ENCODE measurements around the gene COG2.
"Not testable (repeated sequence)": the region's sequence is repeated elsewhere in the genome, so short reads cannot be mapped to it uniquely, and the experiment has no call there.

COG2 gene

GRCh38 chr1:230703679-230704385 is 61.6 kb downstream of the COG2 start:
- no peak for DNase-seq

DNA sequence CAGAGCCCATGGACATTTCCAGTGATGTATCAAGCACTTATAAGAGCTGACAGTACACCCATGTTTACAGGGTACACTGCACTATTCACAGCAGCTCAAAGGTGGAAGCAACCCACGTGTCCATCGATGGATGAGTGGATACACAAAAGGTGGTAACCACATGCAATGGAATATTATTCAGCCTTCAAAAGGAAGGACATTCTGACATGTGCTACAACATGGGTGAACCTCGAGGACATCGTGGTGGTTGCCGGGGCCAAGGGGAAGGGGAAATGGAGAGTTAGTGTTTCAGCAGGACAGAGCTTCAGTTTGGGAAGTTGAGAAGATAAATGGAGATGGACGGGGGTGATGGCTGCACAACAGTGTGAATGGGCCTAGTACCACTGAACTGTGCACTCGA is 62.5 kb downstream of the COG2 start:
- DNase-seq, result no peak

DNA sequence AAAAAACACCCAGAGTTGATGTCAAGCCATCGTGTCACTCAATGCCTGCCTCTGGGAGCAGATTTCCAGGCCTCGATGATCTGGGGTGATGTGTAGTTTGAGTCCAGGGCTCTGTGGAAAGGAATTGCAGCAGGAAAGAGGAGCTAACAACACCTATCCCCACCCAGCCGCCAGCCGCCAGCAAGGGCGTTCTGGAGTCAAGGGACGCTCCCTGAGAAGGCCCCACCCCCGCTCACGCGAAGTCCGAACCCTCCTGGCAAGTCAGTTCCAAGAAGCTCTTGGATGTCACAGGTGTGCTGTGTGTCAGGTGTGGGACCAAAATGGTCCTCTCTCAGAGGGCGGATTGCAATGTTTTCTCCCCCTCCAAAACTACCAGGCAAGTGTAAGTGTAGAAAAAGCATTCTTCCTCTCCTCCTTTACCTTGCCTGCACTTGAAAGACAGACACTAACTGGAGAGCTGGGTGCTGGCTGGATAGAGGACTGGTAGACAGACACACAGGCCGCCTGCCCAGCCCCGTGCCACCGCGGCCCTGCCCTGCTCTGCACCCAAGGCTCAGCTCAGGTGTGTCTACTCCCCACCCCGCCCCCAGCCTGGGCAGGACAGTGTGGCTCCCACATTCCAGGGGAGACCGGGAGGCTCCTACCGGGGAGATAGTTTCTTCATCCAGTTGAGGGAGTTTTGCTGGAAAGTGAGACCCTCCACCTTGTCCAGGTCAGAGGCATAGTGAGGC is 63.2 kb downstream of the COG2 start:
- DNase-seq, result no peak

GRCh38 chr1:230706020-230706699 is 63.9 kb downstream of the COG2 start:
- no peak for DNase-seq

GRCh38 chr1:230706887-230707731 is 64.8 kb downstream of the COG2 start:
- no peak for DNase-seq

GRCh38 chr1:230707732-230708630 is 65.7 kb downstream of the COG2 start:
- no peak for DNase-seq

GRCh38 chr1:230708631-230709580 is 66.6 kb downstream of the COG2 start:
- DNase-seq, result no peak

DNA sequence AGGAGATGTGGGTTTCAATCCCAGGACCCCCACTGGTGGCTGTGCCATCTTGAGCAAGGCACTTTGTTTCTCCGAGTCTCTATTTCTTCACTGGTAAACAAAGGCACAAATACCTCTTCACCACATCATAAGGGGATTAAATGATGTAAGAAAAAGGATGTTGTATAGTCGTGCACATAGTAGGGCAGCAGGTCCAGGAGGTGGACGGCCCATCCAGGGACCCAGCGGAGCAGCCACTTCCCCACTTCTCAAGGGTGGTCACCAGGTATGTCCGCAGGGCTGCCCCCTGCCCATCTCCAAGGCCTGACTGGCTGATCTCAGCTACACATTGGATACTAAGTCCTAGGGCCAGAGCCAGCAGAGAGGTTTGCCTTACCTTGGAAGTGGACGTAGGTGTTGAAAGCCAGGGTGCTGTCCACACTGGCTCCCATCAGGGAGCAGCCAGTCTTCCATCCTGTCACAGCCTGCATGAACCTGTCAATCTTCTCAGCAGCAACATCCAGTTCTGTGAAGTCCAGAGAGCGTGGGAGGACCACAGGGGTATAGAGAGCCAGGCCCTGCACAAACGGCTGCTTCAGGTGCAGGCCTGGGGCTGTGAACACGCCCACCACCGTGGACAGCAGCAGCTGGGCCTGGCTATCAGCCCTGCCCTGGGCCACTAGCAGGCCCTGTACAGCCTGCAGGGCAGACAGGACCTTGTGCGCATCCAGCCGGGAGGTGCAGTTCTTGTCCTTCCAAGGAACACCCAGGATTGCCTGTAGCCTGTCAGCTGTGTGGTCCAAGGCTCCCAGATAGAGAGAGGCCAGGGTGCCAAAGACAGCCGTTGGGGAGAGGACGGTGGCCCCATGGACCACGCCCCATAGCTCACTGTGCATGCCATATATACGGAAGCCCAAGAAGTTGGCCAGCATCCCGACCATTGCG is 67.6 kb downstream of the COG2 start:
- DNase-seq, result no peak

DNA sequence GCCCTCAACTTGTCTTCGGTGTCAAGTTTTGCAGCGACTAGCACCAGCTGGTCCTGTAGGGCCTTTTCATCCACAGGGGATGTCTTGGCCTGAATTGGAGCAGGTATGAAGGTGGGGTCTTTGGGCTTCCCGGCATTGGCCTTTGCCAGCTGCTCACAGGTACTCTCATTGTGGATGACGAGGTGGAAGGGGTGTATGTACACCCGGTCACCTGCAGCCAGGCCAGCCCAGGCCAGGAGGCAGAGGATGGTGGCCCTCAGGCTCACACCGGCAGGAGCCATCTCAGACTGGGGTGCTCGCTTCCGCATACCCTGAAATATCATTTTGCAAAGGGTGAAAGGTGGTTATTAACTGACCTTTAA is 68.2 kb downstream of the COG2 start:
- no peak for DNase-seq

DNA sequence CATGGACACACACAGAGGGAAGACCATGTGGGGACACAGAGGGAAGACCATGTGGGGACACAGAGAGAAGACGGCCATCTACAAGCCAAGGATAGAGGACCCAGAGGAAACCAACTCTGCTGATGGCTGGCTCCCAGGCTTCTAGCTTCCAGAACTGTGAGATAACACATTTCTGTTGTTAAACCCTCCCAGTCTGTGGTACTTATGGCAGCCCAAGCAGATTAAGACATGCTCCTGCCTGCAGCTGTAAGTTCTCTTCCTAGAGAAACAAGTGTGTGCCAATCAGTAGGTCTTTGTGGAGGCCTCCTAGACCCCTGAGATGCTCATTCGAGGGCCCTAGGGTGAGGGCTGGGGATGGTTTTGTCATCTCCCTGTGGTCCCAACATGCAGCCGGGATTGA is 69.0 kb downstream of the COG2 start:
- no peak for DNase-seq

DNA sequence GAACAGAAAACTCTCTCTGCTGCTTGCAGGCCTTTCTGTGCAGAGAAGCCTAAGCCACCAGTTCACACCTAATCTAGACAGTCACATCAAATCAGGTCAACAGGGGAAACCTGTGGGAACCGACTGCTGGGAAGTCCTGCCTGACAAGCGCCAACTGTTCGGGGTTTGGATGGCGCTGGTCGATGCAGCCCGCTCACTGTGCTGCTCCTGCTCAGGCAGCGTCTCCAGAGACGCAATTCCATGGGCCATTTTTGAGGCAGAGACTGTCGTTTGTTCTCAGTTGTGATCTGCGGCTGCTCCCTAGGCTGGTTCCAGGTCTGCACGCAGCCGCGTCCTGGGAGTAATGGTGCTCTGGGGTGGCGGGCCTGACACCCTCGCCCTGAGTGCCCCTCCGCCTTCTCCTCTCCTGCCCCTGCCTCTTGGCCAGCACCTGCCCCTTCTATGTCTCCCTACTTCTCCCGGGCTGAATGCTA is 70.2 kb downstream of the COG2 start:
- no peak for DNase-seq

DNA sequence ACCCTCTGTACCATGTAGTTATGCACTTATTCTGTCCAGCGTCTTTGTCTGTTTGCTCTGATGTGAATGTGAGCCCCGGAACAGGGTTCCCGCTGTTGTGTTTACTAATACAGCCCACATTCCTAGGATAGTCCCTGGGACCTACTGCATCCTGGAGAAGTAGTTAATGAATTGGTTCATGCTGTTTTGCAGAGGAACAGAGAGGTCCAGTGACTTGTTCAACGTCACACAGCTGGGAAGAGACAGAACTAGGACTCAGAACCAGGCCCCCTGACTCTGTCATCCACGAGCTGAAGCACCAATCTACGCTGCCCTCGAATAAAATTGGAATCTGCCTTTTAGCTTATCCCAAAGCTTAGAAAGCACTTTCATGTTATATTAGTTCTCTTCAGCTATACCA is 70.9 kb downstream of the COG2 start:
- no peak for DNase-seq

DNA sequence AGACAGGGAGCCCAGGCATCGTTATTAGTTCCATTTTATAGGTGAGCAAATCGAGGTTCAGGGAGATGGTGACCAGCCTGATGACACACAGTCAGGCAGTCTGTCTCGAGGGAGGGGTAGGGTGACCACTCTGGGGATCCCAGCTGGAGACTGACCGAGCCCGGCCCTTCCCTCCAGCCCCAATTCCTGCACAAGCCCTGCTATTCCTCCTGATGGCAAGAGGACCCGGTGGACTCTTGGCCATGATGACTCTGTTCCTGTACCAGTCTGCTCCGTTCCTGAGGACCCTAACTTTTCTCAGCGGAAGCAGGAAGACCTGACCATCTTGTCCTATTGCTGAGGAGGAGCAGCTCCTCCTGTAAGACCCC is 71.2 kb downstream of the COG2 start:
- no peak for DNase-seq

- peak; percentile 72 for DNase-seq
These were observed 71.9 kb downstream of the COG2 start, which contains the start of gene AGT for GRCh38 chr1:230713915-230714764. Gene AGT (minus strand): TSS chr1:230714122. CDS start chr1:230710823, 3,299 bp downstream.

GRCh38 chr1:230715510-230715909 is 73.2 kb downstream of the COG2 start:
- no peak for DNase-seq

GRCh38 chr1:230716453-230716852 is 74.2 kb downstream of the COG2 start:
- not testable (repeated sequence) for DNase-seq

- no peak for DNase-seq
These were observed 75.0 kb downstream of the COG2 start for GRCh38 chr1:230717251-230717650.

DNA sequence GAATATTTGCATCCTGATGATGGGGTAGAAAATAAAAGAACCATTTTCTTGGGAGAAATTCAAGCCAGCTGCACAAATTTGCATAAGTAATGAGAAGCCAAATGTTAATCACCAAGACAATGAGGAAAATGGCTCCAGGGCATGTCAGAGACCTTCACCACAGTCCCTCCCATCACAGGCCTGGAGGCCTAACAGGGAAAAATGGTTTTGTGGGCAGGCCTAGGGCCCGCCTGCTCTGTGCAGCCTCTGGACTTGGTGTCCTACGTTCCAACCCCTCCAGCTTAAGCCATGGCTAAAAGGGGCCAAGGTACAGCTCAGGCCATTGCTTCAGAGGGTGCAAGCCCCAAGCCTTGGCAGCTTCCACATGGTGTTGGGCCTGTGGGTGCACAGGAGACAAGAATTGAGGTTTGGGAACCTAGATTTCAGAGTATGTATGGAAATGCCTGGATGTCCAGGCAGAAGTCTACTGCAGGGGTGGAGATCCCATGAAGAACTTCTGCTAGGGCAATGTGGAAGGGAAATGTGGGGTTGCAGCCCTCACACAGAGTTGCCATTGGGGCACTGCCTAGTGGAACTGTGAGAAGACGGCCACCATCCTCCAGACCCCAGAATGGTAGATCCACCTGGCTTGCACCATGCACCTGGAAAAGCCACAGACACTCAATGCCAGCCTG is 79.7 kb downstream of the COG2 start:
- not testable (repeated sequence) for DNase-seq

Measured in SHP77 treated with DMSO at 0.1 percent for 48 hours (cell line).